Progenitor cell of endocrine pancreas (in vitro differentiated cells): Measurements from ENCODE around the gene BACH2. TPM values are rescaled to one million over a fixed set of nuclear protein-coding genes. Genes with fewer than 3 reads are reported as not detected.

Experiments used
- DNase-seq: peaks from one replicate; pipeline ENCODE4 v3.0.0; 2021; ENCODE audit warnings: low spot score; ENCODE audit not compliant: unreplicated experiment
- H3K27ac Mint-ChIP-seq: 2 replicates; pipeline ENCODE4 v1.8.0; 2021; ENCODE audit warnings: mild to moderate bottlenecking, moderate library complexity, mixed read lengths
- H3K27me3 Mint-ChIP-seq: 2 replicates; pipeline ENCODE4 v1.8.0; 2021; ENCODE audit warnings: mixed read lengths
- H3K36me3 Mint-ChIP-seq: 2 replicates; pipeline ENCODE4 v1.8.0; 2022; ENCODE audit warnings: mixed read lengths; ENCODE audit not compliant: insufficient read depth
- H3K4me1 Mint-ChIP-seq: 2 replicates; pipeline ENCODE4 v1.8.0; 2021; ENCODE audit warnings: low read depth, mixed read lengths
- H3K4me3 Mint-ChIP-seq: 2 replicates; pipeline ENCODE4 v1.8.0; 2021; ENCODE audit warnings: low read depth, mild to moderate bottlenecking, moderate library complexity, mixed read lengths
- H3K9me3 Mint-ChIP-seq: 2 replicates; pipeline ENCODE4 v1.8.0; 2021; ENCODE audit warnings: low read depth, mixed read lengths
- total RNA-seq: library from RNA; stranded (reverse); gene quantifications from 2 replicates; pipeline ENCODE4 v1.2.1, GENCODE V29; 2021
- TF ChIP-seq, protein P1 (sequence below): fragments of 200-600 bp; sonication (generic); IDR thresholded peaks from one replicate; pipeline ENCODE4 v1.5.0; 2021; ENCODE audit warnings: antibody characterized with exemption, mild to moderate bottlenecking; ENCODE audit not compliant: unreplicated experiment

The BACH2 gene
- total RNA-seq, 1 donor from 2014 or later, result 11.2 TPM

DNA sequence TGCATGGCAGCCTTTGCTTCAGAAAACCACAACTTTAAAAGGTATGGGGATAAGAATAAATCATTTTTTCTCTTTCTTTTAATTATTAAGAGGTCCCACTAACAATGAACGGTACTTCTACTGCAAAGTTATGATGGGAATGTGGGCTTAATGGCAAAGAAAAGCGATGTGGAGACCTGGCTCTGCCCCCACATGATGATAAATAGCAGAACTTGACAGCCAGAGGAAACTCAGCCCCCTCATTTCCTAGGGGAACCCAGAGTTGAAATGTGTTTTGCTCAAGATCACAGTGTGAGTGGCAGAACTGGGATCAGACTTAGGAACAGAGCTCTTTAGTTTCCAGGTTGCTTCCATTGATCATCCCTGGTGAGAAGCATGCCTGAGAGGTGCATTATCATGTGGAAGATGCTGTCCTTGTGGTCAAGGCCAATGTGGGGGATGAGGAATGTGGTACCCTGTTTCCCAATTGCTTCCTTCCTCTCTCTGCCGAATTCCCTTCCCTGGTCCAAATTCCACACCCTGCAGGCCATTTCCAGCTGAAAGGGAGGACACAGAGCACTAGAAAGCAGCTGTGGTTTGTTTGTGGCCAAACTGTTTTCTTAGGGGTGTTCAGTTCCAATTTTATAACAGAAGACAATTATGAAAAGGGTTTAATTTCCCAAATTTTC lies 66.0 kb downstream of the BACH2 start:
- Mint-ChIP-seq H3K27ac (no peak overlapping the region), H3K36me3 (no peaks in the 10 kb centered on the region), H3K9me3 (no peaks in the 10 kb centered on the region), H3K4me1 (peaks cover 14% of the 10 kb centered on the region), H3K27me3 (no peaks in the 10 kb centered on the region), H3K4me3 (no peak overlapping the region)
- no peak for DNase-seq
- TF ChIP-seq, protein P1, sequence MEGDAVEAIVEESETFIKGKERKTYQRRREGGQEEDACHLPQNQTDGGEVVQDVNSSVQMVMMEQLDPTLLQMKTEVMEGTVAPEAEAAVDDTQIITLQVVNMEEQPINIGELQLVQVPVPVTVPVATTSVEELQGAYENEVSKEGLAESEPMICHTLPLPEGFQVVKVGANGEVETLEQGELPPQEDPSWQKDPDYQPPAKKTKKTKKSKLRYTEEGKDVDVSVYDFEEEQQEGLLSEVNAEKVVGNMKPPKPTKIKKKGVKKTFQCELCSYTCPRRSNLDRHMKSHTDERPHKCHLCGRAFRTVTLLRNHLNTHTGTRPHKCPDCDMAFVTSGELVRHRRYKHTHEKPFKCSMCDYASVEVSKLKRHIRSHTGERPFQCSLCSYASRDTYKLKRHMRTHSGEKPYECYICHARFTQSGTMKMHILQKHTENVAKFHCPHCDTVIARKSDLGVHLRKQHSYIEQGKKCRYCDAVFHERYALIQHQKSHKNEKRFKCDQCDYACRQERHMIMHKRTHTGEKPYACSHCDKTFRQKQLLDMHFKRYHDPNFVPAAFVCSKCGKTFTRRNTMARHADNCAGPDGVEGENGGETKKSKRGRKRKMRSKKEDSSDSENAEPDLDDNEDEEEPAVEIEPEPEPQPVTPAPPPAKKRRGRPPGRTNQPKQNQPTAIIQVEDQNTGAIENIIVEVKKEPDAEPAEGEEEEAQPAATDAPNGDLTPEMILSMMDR, result no peak

DNA sequence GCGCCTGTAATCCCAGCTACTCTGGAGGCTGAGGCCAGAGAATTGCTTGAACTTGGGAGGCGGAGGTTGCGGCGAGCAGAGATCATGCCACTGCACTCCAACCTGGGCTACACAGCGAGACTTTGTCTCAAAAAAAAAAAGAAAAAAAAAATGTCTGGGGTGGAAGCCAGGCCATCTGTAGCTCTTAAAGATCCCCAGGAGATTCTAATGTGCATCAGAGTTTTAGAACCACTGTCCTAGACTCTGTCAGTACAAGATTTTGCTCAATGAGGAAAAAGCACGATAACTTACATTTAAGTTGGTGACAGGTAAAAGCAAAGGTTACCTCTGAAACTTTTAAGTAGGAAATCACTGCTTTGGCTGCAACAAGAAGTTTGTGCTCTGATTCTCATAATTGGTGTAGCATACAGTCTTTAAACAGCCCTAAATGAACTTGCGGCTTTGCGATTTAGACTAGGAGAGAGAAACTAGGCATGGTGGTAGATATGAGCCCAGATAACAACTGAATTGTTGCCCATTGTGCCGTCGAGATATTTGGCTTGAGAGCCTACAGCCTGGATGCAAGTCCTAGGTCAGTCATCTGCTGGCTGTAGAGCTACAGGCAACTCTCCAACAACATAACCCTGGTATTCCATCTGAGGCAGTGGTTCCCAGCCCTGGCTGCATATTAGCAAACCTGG lies 67.2 kb downstream of the BACH2 start:
- DNase-seq, result no peak
- H3K4me3 Mint-ChIP-seq, result no peak overlapping the region
- H3K4me1 Mint-ChIP-seq, result peaks cover 12% of the 10 kb centered on the region
- no peaks in the 10 kb centered on the region for H3K27me3 Mint-ChIP-seq
- H3K9me3 Mint-ChIP-seq, result no peaks in the 10 kb centered on the region
- H3K27ac Mint-ChIP-seq, result no peak overlapping the region
- TF ChIP-seq, protein P1, result no peak
- H3K36me3 Mint-ChIP-seq, result no peaks in the 10 kb centered on the region

DNA sequence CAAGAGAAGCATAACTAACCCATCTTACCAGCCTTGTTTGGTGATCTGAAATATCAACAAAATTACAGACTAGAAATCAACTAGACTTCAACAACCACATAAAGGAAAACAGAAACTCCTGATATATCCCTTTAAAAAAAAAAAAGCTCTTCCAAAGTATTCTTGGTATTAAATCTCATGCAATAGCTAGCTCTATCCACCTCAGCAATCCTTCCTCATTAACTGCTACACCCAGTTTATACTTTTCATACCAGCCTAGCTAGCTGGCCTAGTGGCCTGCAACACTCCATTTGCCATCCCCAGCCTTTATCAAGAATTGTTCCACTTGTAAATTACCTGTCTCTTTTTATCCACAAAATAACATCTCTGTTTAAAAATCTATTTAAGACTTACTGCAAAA lies 69.0 kb downstream of the BACH2 start:
- no peaks in the 10 kb centered on the region for H3K27me3 Mint-ChIP-seq
- H3K9me3 Mint-ChIP-seq, result peaks cover 7% of the 10 kb centered on the region
- peaks cover 5% of the 10 kb centered on the region for H3K36me3 Mint-ChIP-seq
- no peak for DNase-seq
- TF ChIP-seq, protein P1, result no peak
- H3K27ac Mint-ChIP-seq, result no peak overlapping the region
- H3K4me1 Mint-ChIP-seq, result peaks cover 12% of the 10 kb centered on the region
- no peak overlapping the region for H3K4me3 Mint-ChIP-seq

DNA sequence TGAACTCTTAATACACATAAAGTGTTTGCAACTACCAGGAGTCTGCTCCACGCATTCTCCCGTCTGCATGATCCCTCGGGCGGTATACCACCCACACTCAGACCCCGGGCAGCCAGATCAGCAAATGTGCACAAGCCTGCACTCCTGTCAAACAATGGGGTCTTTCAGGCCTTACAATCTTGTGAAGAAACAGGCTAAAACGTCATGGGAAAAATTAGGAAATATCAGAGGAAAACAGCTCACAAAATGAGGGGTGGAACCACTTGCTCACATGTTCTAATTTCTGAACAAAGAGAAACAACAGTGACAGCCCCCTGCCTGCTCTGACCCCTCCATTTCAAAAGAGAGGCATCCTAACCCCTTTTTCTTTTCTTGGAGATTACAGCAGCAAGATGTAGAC lies 69.4 kb downstream of the BACH2 start:
- TF ChIP-seq, protein P1, result no peak
- Mint-ChIP-seq H3K27ac (no peak overlapping the region), H3K36me3 (peaks cover 6% of the 10 kb centered on the region), H3K27me3 (no peaks in the 10 kb centered on the region), H3K4me1 (peaks cover 12% of the 10 kb centered on the region), H3K9me3 (peaks cover 10% of the 10 kb centered on the region), H3K4me3 (no peak overlapping the region)
- DNase-seq, result no peak

DNA sequence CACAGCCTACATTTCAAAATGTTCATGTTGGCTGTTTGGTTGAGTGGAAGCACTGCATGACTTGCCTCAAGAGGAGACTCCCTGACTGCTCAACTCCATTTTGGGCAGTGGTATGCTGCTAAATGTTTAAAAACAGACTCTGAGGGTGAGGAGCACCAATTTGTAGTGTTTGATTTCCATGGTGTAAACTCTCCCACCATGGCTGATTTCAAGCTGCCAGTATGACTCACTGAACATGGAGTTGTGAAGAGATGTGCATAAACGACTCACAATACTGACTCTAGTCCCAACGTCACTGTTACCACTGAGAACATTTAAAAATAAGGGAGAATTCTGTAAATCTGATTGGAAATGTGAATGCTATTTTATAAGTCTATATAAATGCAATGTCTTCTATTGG lies 70.4 kb downstream of the BACH2 start:
- no peak overlapping the region for H3K27ac Mint-ChIP-seq
- peaks cover 6% of the 10 kb centered on the region for H3K36me3 Mint-ChIP-seq
- no peak overlapping the region for H3K4me3 Mint-ChIP-seq
- no peak for DNase-seq
- peaks cover 10% of the 10 kb centered on the region for H3K9me3 Mint-ChIP-seq
- TF ChIP-seq, protein P1, result no peak
- H3K27me3 Mint-ChIP-seq, result no peaks in the 10 kb centered on the region
- H3K4me1 Mint-ChIP-seq, result peaks cover 10% of the 10 kb centered on the region
